Measurements from ENCODE around the gene TMEM247. TPM values are rescaled to one million over a fixed set of nuclear protein-coding genes. Genes with fewer than 3 reads are reported as not detected.

TMEM247 gene
- total RNA-seq (not detected), polyA plus RNA-seq (not detected)
- long read RNA-seq, donor 1, result 0 reads
- long read RNA-seq, donor 2, result 0 reads
- long read RNA-seq, donor 3, result 0 reads
- long read RNA-seq, donor 4, result 0 reads
- long read RNA-seq, donor 5, result 0 reads
- long read RNA-seq, donor 6, result 0 reads
- long read RNA-seq, donor 7, result 0 reads
- long read RNA-seq, donor 8, result 0 reads
- long read RNA-seq, donor 9, result 0 reads
- long read RNA-seq, donor 10, result 0 reads

GRCh38 chr2:46479265-46479664 is at the start of gene TMEM247:
TMEM247 (plus strand) TSS chr2:46479565.
- H3K4me3 ChIP-seq, result no peak within 1 kb of the TSS
- intact Hi-C loops (cut with DNase I), result no loop called here
- no peak for DNase-seq

GRCh38 chr2:46430413-46430812 is 49.0 kb upstream of the TMEM247 start:
- intact Hi-C loops (cut with DNase I), result no loop called here
- H3K4me3 ChIP-seq, result no peak overlapping the region
- DNase-seq, result no peak
- no peaks in the 10 kb centered on the region for H3K36me3 ChIP-seq (replicated peaks in 1 of 2)
- H3K9me3 ChIP-seq (replicated peaks in 1 of 3), result no peaks in the 10 kb centered on the region
- no peaks in the 10 kb centered on the region for H3K27me3 ChIP-seq
- no peak overlapping the region for H3K27ac ChIP-seq
- TF ChIP-seq CTCF (IDR thresholded peaks at IDR 0.05) (no peak), POLR2A (IDR thresholded peaks at IDR 0.05) (no peak)
- H3K4me1 ChIP-seq (replicated peaks in 1 of 2), result no peaks in the 10 kb centered on the region
- 60 to 100% (median 85%) methylated on average over 1 of the region's 1 CpG for WGBS, 4 donors

More at GRCh38 chr2:46479265-46479664, at the start of gene TMEM247:
- TF ChIP-seq CTCF (IDR thresholded peaks at IDR 0.05) (no peak), POLR2A (IDR thresholded peaks at IDR 0.05) (no peak)
- H3K9me3 ChIP-seq (replicated peaks in 1 of 3), result no peaks in the 10 kb centered on the region
- H3K4me1 ChIP-seq (replicated peaks in 1 of 2), result no peaks in the 10 kb centered on the region
- H3K36me3 ChIP-seq (replicated peaks in 1 of 2), result no peaks in the 10 kb centered on the region
- WGBS, 4 donors, result 75 to 90% (median 82%) methylated on average over 5 of the region's 5 CpGs
- no peaks in the 10 kb centered on the region for H3K27me3 ChIP-seq
- no peak within 1 kb of the TSS for H3K27ac ChIP-seq

- intact Hi-C loops (cut with DNase I), result no loop called here
Observed at GRCh38 chr2:46430992-46431391, 48.4 kb upstream of the TMEM247 start.

More at GRCh38 chr2:46430992-46431391, 48.4 kb upstream of the TMEM247 start:
- no peak for TF ChIP-seq CTCF (IDR thresholded peaks at IDR 0.05)
- no peak for TF ChIP-seq POLR2A (IDR thresholded peaks at IDR 0.05)
- DNase-seq, result no peak
- no peaks in the 10 kb centered on the region for H3K27me3 ChIP-seq
- no peaks in the 10 kb centered on the region for H3K36me3 ChIP-seq (replicated peaks in 1 of 2)
- H3K27ac ChIP-seq, result no peak overlapping the region
- H3K9me3 ChIP-seq (replicated peaks in 1 of 3), result no peaks in the 10 kb centered on the region
- WGBS, 4 donors, result 80 to 91% (median 84%) methylated on average over 1 of the region's 1 CpG
- no peaks in the 10 kb centered on the region for H3K4me1 ChIP-seq (replicated peaks in 1 of 2)
- H3K4me3 ChIP-seq, result no peak overlapping the region

Measured in adrenal gland (tissue), 19 donors.